ENCODE measurements around the gene ITGA5.

The ITGA5 gene

GRCh38 chr12:54371328-54372112, 47.5 kb downstream of the ITGA5 start:
- peaks cover 3% of the 10 kb centered on the region; the same call in 1 of the 2 replicates for H3F3A ChIP-seq (ENCODE audit: control insufficient read depth, insufficient read depth)
- H4K20me1 ChIP-seq (ENCODE audit: control insufficient read depth, insufficient read depth, low read depth, low read length), result no peaks in the 10 kb centered on the region
- no peaks in the 10 kb centered on the region for H3K27me3 ChIP-seq (ENCODE audit: control insufficient read depth, low read length)
- H3K4me2 ChIP-seq (ENCODE audit: low read length), result peak overlapping the region; percentile 4
- H3K4me3 ChIP-seq (ENCODE audit: low read length), result no peak overlapping the region
- H3K9me2 ChIP-seq (replicated peaks; ENCODE audit: control insufficient read depth, low read length), result no peaks in the 10 kb centered on the region
- no peaks in the 10 kb centered on the region for H3K9me3 ChIP-seq (ENCODE audit: control insufficient read depth, insufficient read depth, low read length)
- no peaks in the 10 kb centered on the region for H3K36me3 ChIP-seq (ENCODE audit: control insufficient read depth, low read length)
- H3K4me1 ChIP-seq (ENCODE audit: control insufficient read depth, low read length), result peaks cover 27% of the 10 kb centered on the region
- no peaks in the 10 kb centered on the region for H3K79me2 ChIP-seq (ENCODE audit: control insufficient read depth, low read length)
- H3K27ac ChIP-seq (ENCODE audit: low read depth, low read length), result no peak overlapping the region
- no peak for TF ChIP-seq CTCF (IDR thresholded peaks at IDR 0.05; ENCODE audit: low read depth, low read length, poor library complexity, severe bottlenecking)
- no peak for TF ChIP-seq EZH2phosphoT487 (IDR thresholded peaks at IDR 0.05; ENCODE audit: borderline replicate concordance, low read length)

- no peaks in the 10 kb centered on the region for H3K36me3 ChIP-seq (ENCODE audit: control insufficient read depth, low read length)
- H3K4me2 ChIP-seq (ENCODE audit: low read length), result no peak overlapping the region
- no peak overlapping the region for H3K27ac ChIP-seq (ENCODE audit: low read depth, low read length)
- H3K4me1 ChIP-seq (ENCODE audit: control insufficient read depth, low read length), result peaks cover 27% of the 10 kb centered on the region
- peaks cover 3% of the 10 kb centered on the region; the same call in 1 of the 2 replicates for H3F3A ChIP-seq (ENCODE audit: control insufficient read depth, insufficient read depth)
- no peaks in the 10 kb centered on the region for H3K9me3 ChIP-seq (ENCODE audit: control insufficient read depth, insufficient read depth, low read length)
- H3K79me2 ChIP-seq (ENCODE audit: control insufficient read depth, low read length), result no peaks in the 10 kb centered on the region
- TF ChIP-seq CTCF (IDR thresholded peaks at IDR 0.05; ENCODE audit: low read depth, low read length, poor library complexity, severe bottlenecking), result no peak
- no peaks in the 10 kb centered on the region for H3K27me3 ChIP-seq (ENCODE audit: control insufficient read depth, low read length)
- no peaks in the 10 kb centered on the region for H3K9me2 ChIP-seq (replicated peaks; ENCODE audit: control insufficient read depth, low read length)
- no peaks in the 10 kb centered on the region for H4K20me1 ChIP-seq (ENCODE audit: control insufficient read depth, insufficient read depth, low read depth, low read length)
- no peak overlapping the region for H3K4me3 ChIP-seq (ENCODE audit: low read length)
Measured at GRCh38 chr12:54370171-54370730, 48.8 kb downstream of the ITGA5 start.

- H3K4me1 ChIP-seq (ENCODE audit: control insufficient read depth, low read length), result peaks cover 27% of the 10 kb centered on the region
- no peaks in the 10 kb centered on the region for H3K9me2 ChIP-seq (replicated peaks; ENCODE audit: control insufficient read depth, low read length)
- H3K27ac ChIP-seq (ENCODE audit: low read depth, low read length), result no peak overlapping the region
- peaks cover 3% of the 10 kb centered on the region; the same call in 1 of the 2 replicates for H3F3A ChIP-seq (ENCODE audit: control insufficient read depth, insufficient read depth)
- H3K79me2 ChIP-seq (ENCODE audit: control insufficient read depth, low read length), result no peaks in the 10 kb centered on the region
- H4K20me1 ChIP-seq (ENCODE audit: control insufficient read depth, insufficient read depth, low read depth, low read length), result no peaks in the 10 kb centered on the region
- H3K36me3 ChIP-seq (ENCODE audit: control insufficient read depth, low read length), result no peaks in the 10 kb centered on the region
- H3K27me3 ChIP-seq (ENCODE audit: control insufficient read depth, low read length), result no peaks in the 10 kb centered on the region
- H3K4me3 ChIP-seq (ENCODE audit: low read length), result no peak overlapping the region
- H3K9me3 ChIP-seq (ENCODE audit: control insufficient read depth, insufficient read depth, low read length), result no peaks in the 10 kb centered on the region
- H3K4me2 ChIP-seq (ENCODE audit: low read length), result no peak overlapping the region
- no peak for TF ChIP-seq CTCF (IDR thresholded peaks at IDR 0.05; ENCODE audit: low read depth, low read length, poor library complexity, severe bottlenecking)
- TF ChIP-seq EZH2phosphoT487 (IDR thresholded peaks at IDR 0.05; ENCODE audit: borderline replicate concordance, low read length), result no peak
Measured at GRCh38 chr12:54369597-54370131, 49.4 kb downstream of the ITGA5 start.
